AG04450 (cell line): ENCODE results near the gene PHF11. TPM values are rescaled to one million over a fixed set of nuclear protein-coding genes. Genes with fewer than 3 reads are reported as not detected.
A peak's percentile ranks its signal among the peaks of the same experiment; 100 is the strongest.

Source experiments
- CTCF ChIA-PET: fragments of 300-600, 350-600 bp; formaldehyde crosslinking; extraction: SDS; loops from one replicate; lab custom pipeline; 2022; ENCODE audit warnings: antibody characterized with exemption, inconsistent platforms; lab: Charles Lee
- POLR2A ChIA-PET: fragments of 350-600 bp; formaldehyde crosslinking; extraction: SDS; loops from one replicate; lab custom pipeline; 2021; ENCODE audit warnings: antibody characterized with exemption, inconsistent platforms; lab: Yijun Ruan, JAX
- DNase-seq: peaks from one replicate; pipeline ENCODE4 v3.0.0-alpha.2; 2011; ENCODE audit warnings: low read depth, low spot score
- H3K27ac ChIP-seq: one replicate; pipeline ENCODE4 v1.5.1; 2012; ENCODE audit warnings: low read depth, low read length, control low read depth
- H3K27me3 ChIP-seq: one replicate; pipeline ENCODE4 v1.6.0; 2012; ENCODE audit warnings: low read length; ENCODE audit not compliant: control insufficient read depth, insufficient read depth
- H3K4me3 ChIP-seq: 2 replicates; pipeline ENCODE4 v1.5.1; 2011; ENCODE audit warnings: mild to moderate bottlenecking, low read depth, low read length, control low read depth
- H3K9me3 ChIP-seq: 2 replicates; pipeline ENCODE4 v1.5.1; 2012; ENCODE audit warnings: low read length; ENCODE audit not compliant: control insufficient read depth, insufficient read depth
- CTCF ChIP-seq: IDR thresholded peaks from 2 replicates; pipeline ENCODE4 v1.5.1; 2011; ENCODE audit warnings: low read depth, low read length, control low read depth, inconsistent platforms
- polyA plus RNA-seq: library from polyadenylated mRNA; depleted of rRNA; stranded (reverse); fragments of >200 nt; gene quantifications from 2 replicates; pipeline ENCODE4 v1.2.3, GENCODE V29; 2011

Gene PHF11
- polyA plus RNA-seq, 1 experiment = 26.2 TPM

- no peak for DNase-seq
- no peak for TF ChIP-seq CTCF
- CTCF ChIA-PET = no interaction called here
- Histone ChIP-seq H3K4me3 (no peak overlapping the region), H3K27ac (peak overlapping the region; percentile 21), H3K27me3 (no peaks in the 10 kb centered on the region), H3K9me3 (no peaks in the 10 kb centered on the region)
- POLR2A ChIA-PET = no interaction called here
These were observed 7.2 kb downstream of the PHF11 start for GRCh38 chr13:49502954-49503353.

- H3K27ac ChIP-seq = no peak overlapping the region
- ChIA-PET CTCF (no interaction called here), POLR2A (no interaction called here)
- no peak for TF ChIP-seq CTCF
- DNase-seq = no peak
- H3K9me3 ChIP-seq = no peaks in the 10 kb centered on the region
- no peaks in the 10 kb centered on the region for H3K27me3 ChIP-seq
- no peak overlapping the region for H3K4me3 ChIP-seq
These were observed 8.2 kb downstream of the PHF11 start for GRCh38 chr13:49503951-49504350.

GRCh38 chr13:49512578-49512977 is 16.8 kb downstream of the PHF11 start:
- TF ChIP-seq CTCF = no peak
- H3K4me3 ChIP-seq = no peak overlapping the region
- H3K27ac ChIP-seq = no peak overlapping the region
- ChIA-PET POLR2A (no interaction called here), CTCF (no interaction called here)
- no peaks in the 10 kb centered on the region for H3K9me3 ChIP-seq
- no peaks in the 10 kb centered on the region for H3K27me3 ChIP-seq
- DNase-seq = no peak

GRCh38 chr13:49516467-49516866 is 20.7 kb downstream of the PHF11 start:
- CTCF ChIA-PET = interaction anchor here (0.5 kb wide), 1 partner anchor 28 kb away, joined by 3 read pairs; no protein-coding TSS in a partner anchor
- H3K27me3 ChIP-seq = no peaks in the 10 kb centered on the region
- no peak for DNase-seq
- no peak overlapping the region for H3K4me3 ChIP-seq
- TF ChIP-seq CTCF = no peak
- POLR2A ChIA-PET = no interaction called here
- no peak overlapping the region for H3K27ac ChIP-seq
- no peaks in the 10 kb centered on the region for H3K9me3 ChIP-seq

- no peaks in the 10 kb centered on the region for H3K27me3 ChIP-seq
- H3K4me3 ChIP-seq = no peak overlapping the region
- POLR2A ChIA-PET = no interaction called here
- TF ChIP-seq CTCF = peak; percentile 47
- no peak overlapping the region for H3K27ac ChIP-seq
- no peak for DNase-seq
- no peaks in the 10 kb centered on the region for H3K9me3 ChIP-seq
- CTCF ChIA-PET = no interaction called here
These were observed 21.7 kb downstream of the PHF11 start for GRCh38 chr13:49517461-49517860.
